DOHH2 (cell line): ENCODE data around the gene PEX3.
"Not testable (repeated sequence)": the region's sequence is repeated elsewhere in the genome, so short reads cannot be mapped to it uniquely, and the experiment has no call there.

Source experiments
- H3F3A ChIP-seq: fragments of 200-600 bp; sonication (generic), shearing (Covaris generic); 2 replicates; pipeline ENCODE4 v1.6.0; 2016; ENCODE audit warnings: antibody characterized with exemption, mild to moderate bottlenecking; ENCODE audit not compliant: control insufficient read depth, insufficient read depth
- H3K27ac ChIP-seq: fragments of 200-600 bp; sonication (generic); 2 replicates; pipeline ENCODE4 v1.5.1; 2014; ENCODE audit warnings: low read depth, mild to moderate bottlenecking, low read length, moderate library complexity
- H3K27me3 ChIP-seq: fragments of 200-600 bp; sonication (generic); 2 replicates; pipeline ENCODE4 v1.6.1; 2014; ENCODE audit warnings: mild to moderate bottlenecking, low read length, mixed read lengths; ENCODE audit not compliant: control insufficient read depth
- H3K36me3 ChIP-seq: fragments of 200-600 bp; sonication (generic); 2 replicates; pipeline ENCODE4 v1.6.1; 2014; ENCODE audit warnings: mild to moderate bottlenecking, low read length, moderate library complexity, mixed read lengths; ENCODE audit not compliant: control insufficient read depth
- H3K4me1 ChIP-seq: fragments of 200-600 bp; sonication (generic); 2 replicates; pipeline ENCODE4 v1.6.1; 2014; ENCODE audit warnings: mild to moderate bottlenecking, low read length, mixed read lengths; ENCODE audit not compliant: control insufficient read depth
- H3K4me2 ChIP-seq: fragments of 200-600 bp; sonication (generic); 2 replicates; pipeline ENCODE4 v1.6.0; 2014; ENCODE audit warnings: mild to moderate bottlenecking, low read length, moderate library complexity
- H3K4me3 ChIP-seq: fragments of 200-600 bp; sonication (generic); 2 replicates; pipeline ENCODE4 v1.5.1; 2014; ENCODE audit warnings: mild to moderate bottlenecking, low read length, mixed read lengths
- H3K79me2 ChIP-seq: fragments of 200-600 bp; sonication (generic); 2 replicates; pipeline ENCODE4 v1.6.1; 2014; ENCODE audit warnings: mild to moderate bottlenecking, low read length, mixed read lengths; ENCODE audit not compliant: control insufficient read depth
- H3K9me2 ChIP-seq: fragments of 200-600 bp; sonication (generic); replicated peaks from 2 replicates; pipeline ENCODE4 v1.6.1; 2014; ENCODE audit warnings: mild to moderate bottlenecking, low read length, mixed read lengths; ENCODE audit not compliant: control insufficient read depth
- H3K9me3 ChIP-seq: fragments of 200-600 bp; sonication (generic); 2 replicates; pipeline ENCODE4 v1.6.1; 2014; ENCODE audit warnings: antibody characterized with exemption, low read length, mixed read lengths; ENCODE audit not compliant: control insufficient read depth, insufficient read depth
- H4K20me1 ChIP-seq: fragments of 200-600 bp; sonication (generic); 2 replicates; pipeline ENCODE4 v1.6.0; 2014; ENCODE audit warnings: low read depth, mild to moderate bottlenecking, antibody characterized with exemption, low read length, moderate library complexity; ENCODE audit not compliant: control insufficient read depth, insufficient read depth
- EZH2phosphoT487 ChIP-seq: fragments of 200-600 bp; sonication (generic); IDR thresholded peaks from 2 replicates; pipeline ENCODE4 v1.6.1; 2017; ENCODE audit warnings: borderline replicate concordance, mild to moderate bottlenecking, antibody characterized with exemption, low read length, moderate library complexity, mixed read lengths
- TF ChIP-seq, protein P1 (sequence below): fragments of 200-600 bp; sonication (generic); IDR thresholded peaks from one replicate; pipeline ENCODE4 v1.5.1; 2014; ENCODE audit warnings: antibody characterized with exemption, mild to moderate bottlenecking, low read depth, low read length; ENCODE audit not compliant: poor library complexity, severe bottlenecking

PEX3 gene

DNA sequence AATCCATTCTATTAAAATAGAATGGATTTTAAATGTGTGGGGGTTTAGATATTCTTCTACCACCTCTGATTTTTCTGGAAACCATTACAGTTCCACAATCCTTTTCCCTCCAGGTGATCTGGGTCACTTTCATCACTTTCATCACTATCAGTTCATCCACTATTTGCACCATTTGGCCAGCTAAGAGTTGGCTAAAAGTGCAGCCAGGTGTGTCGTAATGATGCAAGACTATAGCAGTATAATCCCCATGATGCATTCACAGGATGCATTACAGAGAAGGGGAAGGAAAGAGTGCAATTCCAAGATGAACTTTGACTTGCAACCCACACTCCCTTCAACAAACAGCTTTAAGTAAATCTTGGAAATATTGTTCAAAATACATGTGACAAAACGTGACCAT is 56.0 kb downstream of the PEX3 start:
- TF ChIP-seq, protein P1, sequence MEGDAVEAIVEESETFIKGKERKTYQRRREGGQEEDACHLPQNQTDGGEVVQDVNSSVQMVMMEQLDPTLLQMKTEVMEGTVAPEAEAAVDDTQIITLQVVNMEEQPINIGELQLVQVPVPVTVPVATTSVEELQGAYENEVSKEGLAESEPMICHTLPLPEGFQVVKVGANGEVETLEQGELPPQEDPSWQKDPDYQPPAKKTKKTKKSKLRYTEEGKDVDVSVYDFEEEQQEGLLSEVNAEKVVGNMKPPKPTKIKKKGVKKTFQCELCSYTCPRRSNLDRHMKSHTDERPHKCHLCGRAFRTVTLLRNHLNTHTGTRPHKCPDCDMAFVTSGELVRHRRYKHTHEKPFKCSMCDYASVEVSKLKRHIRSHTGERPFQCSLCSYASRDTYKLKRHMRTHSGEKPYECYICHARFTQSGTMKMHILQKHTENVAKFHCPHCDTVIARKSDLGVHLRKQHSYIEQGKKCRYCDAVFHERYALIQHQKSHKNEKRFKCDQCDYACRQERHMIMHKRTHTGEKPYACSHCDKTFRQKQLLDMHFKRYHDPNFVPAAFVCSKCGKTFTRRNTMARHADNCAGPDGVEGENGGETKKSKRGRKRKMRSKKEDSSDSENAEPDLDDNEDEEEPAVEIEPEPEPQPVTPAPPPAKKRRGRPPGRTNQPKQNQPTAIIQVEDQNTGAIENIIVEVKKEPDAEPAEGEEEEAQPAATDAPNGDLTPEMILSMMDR, result no peak
- TF ChIP-seq EZH2phosphoT487, result no peak
- no peak overlapping the region for H3K27ac ChIP-seq
- no peaks in the 10 kb centered on the region for H3K36me3 ChIP-seq
- H3F3A ChIP-seq, result no peaks in the 10 kb centered on the region
- no peak overlapping the region for H3K4me3 ChIP-seq
- no peaks in the 10 kb centered on the region for H3K9me2 ChIP-seq
- no peaks in the 10 kb centered on the region for H3K79me2 ChIP-seq
- H3K4me2 ChIP-seq, result no peak overlapping the region
- peaks cover 24% of the 10 kb centered on the region for H3K4me1 ChIP-seq
- no peaks in the 10 kb centered on the region for H3K9me3 ChIP-seq
- no peaks in the 10 kb centered on the region for H4K20me1 ChIP-seq
- H3K27me3 ChIP-seq, result no peaks in the 10 kb centered on the region

DNA sequence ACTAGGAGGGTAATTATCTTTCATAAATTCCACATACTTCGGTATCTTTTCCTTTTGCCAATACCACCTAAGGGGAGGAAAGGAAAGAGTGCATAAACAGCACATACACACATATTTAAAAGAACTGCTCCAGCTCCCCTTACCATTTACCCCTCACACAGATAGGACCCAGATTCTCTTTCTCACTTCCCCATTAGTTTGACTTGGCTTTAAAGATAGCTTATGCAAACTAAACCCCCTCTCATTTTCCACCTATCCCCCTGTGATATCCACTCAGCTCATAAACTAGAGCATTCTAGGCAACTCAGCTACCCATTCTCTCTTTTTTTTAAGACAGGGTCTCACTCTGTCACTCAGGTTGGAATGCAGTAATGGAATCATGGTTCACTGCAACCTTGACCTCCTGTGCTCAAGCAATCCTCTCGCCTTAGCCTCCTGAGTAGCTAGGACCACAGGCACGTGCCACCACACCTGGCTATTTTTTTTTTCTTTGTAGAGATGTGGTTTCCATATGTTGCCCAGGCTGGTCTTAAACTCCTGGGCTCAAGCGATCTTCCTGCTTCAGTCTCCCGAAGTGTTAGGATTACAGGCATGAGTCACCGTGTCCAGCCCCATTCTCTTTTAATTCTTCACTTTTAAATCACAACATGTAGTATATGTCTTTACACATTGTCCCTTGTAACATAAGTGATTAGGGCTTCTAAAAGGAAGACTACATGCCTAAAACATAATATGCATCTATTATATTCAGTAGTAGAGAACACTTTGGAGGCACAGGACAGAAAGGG is 56.9 kb downstream of the PEX3 start:
- Histone ChIP-seq H3K4me3 (no peak overlapping the region), H3K4me1 (peaks cover 27% of the 10 kb centered on the region), H4K20me1 (no peaks in the 10 kb centered on the region), H3F3A (no peaks in the 10 kb centered on the region), H3K27me3 (no peaks in the 10 kb centered on the region), H3K79me2 (no peaks in the 10 kb centered on the region), H3K27ac (no peak overlapping the region), H3K9me2 (no peaks in the 10 kb centered on the region), H3K4me2 (peak overlapping the region; percentile 45), H3K36me3 (no peaks in the 10 kb centered on the region), H3K9me3 (no peaks in the 10 kb centered on the region)
- no peak for TF ChIP-seq EZH2phosphoT487
- TF ChIP-seq, protein P1, result no peak

DNA sequence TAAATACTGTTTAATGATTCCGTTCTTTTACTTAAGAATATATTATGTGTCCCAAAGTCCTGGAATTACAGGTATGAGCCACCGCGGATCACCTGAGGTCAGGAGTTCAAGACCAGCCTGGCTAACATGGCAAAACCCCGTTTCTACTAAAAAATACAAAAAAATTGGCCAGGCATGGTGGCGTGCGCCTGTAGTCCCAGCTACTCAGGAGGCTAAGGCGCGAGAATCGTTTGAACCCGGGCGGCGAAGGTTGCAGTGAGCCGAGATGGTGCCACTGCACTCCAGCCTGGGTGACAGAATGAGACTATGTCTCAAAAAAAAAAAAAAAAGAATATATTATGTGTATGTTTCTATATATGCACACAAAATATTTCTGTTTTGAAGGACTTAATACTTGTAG is 59.7 kb downstream of the PEX3 start:
- H3K4me2 ChIP-seq, H3K27ac ChIP-seq, H3K4me3 ChIP-seq, H4K20me1 ChIP-seq, H3K9me3 ChIP-seq, H3F3A ChIP-seq, H3K36me3 ChIP-seq, H3K27me3 ChIP-seq, H3K9me2 ChIP-seq, H3K79me2 ChIP-seq: not testable (repeated sequence)
- peaks cover 27% of the 10 kb centered on the region for H3K4me1 ChIP-seq

DNA sequence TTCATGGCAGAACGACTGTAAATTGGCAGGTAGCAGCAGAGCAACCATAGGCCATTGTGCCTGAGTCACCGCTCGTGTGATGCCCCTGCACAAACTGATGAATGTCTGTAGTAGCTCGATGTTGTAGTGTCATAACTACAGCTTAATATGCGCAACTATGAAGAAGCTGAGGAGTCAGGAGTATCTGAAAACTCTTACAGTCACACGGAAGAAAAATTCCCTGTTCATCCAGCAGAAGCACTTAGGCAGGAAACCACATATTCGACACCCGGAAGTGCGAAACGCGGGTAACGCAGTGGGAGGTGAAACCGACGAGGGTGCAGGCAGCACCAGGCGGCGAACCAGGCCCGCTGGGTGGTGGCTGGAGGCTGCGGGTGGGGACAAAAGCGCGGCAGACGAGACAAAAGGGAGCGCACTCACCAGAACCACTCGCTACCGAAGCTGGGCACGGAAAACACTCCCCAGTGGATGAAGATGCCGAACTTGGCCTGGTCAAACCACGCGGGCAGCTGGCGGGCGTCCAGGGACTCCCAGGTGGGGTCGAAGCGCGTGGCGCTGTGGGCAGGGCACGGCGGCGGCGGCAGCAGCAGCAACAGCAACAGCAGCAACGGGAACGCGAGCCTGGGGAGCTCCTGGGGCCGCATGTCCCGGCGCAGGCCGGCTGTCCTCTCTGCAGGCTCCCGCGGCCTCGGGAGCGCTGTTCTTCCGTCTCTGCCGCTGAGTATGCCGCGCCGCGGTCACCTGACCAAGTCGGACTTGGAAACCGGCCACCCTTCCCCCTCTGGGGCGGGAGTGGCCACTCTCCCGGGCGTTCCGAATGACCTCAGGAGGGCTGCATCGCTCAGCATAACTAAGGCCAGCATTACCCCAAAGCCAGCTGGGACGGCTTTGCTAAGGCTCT is 60.6 kb downstream of the PEX3 start, which contains the start of gene FUCA2:
Gene FUCA2, minus strand, starts transcription at position 730 of the 901 bp plus-strand sequence. Its CDS starts 86 bp downstream, at position 644.
- Histone ChIP-seq H3K79me2 (no peaks in the 10 kb centered on the region), H3K4me1 (peaks cover 27% of the 10 kb centered on the region), H3K36me3 (no peaks in the 10 kb centered on the region), H3K9me2 (no peaks in the 10 kb centered on the region), H4K20me1 (no peaks in the 10 kb centered on the region), H3K27ac (no peak within 1 kb of the TSS), H3K27me3 (no peaks in the 10 kb centered on the region), H3K4me2 (peak within 1 kb of the TSS; percentile 57), H3K4me3 (peak within 1 kb of the TSS; percentile 69), H3F3A (no peaks in the 10 kb centered on the region), H3K9me3 (no peaks in the 10 kb centered on the region)
- no peak for TF ChIP-seq EZH2phosphoT487
- TF ChIP-seq, protein P1, result no peak
